Measurements from ENCODE around the gene MST1. TPM values are rescaled to one million over a fixed set of nuclear protein-coding genes. Genes with fewer than 3 reads are reported as not detected.

The MST1 gene
- total RNA-seq, 6 donors from 2014 or later, result 8.9 to 58.7 (median 18.1) TPM

GRCh38 chr3:49725906-49726681, 36.8 kb upstream of the MST1 start:
- no peaks in the 10 kb centered on the region for H3K27me3 ChIP-seq
- no peaks in the 10 kb centered on the region for H3K9me3 ChIP-seq
- WGBS, 2 donors, result 90 to 92% methylated on average over 8 to 9 of the region's 11 CpGs
- H3K4me3 ChIP-seq, result no peak overlapping the region
- H3K27ac ChIP-seq, result peak overlapping the region in 1 of 4 donors; percentile 96
- no peak for DNase-seq
- no peak for ATAC-seq (ENCODE audit: low FRiP score in 2 of 2)
- peaks cover 15 to 73% (median 44%) of the 10 kb centered on the region in 4 donors for H3K36me3 ChIP-seq
- H3K4me1 ChIP-seq, result peaks cover 16 to 30% (median 18%) of the 10 kb centered on the region in 4 donors
- TF ChIP-seq POLR2A (IDR thresholded peaks at IDR 0.05), result no peak
- no peak for TF ChIP-seq EP300 (IDR thresholded peaks at IDR 0.05)
- no peak for TF ChIP-seq POLR2AphosphoS5 (IDR thresholded peaks at IDR 0.05)
- TF ChIP-seq, protein P1, sequence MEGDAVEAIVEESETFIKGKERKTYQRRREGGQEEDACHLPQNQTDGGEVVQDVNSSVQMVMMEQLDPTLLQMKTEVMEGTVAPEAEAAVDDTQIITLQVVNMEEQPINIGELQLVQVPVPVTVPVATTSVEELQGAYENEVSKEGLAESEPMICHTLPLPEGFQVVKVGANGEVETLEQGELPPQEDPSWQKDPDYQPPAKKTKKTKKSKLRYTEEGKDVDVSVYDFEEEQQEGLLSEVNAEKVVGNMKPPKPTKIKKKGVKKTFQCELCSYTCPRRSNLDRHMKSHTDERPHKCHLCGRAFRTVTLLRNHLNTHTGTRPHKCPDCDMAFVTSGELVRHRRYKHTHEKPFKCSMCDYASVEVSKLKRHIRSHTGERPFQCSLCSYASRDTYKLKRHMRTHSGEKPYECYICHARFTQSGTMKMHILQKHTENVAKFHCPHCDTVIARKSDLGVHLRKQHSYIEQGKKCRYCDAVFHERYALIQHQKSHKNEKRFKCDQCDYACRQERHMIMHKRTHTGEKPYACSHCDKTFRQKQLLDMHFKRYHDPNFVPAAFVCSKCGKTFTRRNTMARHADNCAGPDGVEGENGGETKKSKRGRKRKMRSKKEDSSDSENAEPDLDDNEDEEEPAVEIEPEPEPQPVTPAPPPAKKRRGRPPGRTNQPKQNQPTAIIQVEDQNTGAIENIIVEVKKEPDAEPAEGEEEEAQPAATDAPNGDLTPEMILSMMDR (IDR thresholded peaks at IDR 0.05), result no peak

GRCh38 chr3:49724586-49724985, 35.3 kb upstream of the MST1 start:
- Histone ChIP-seq H3K4me1 (peaks cover 21 to 40% (median 23%) of the 10 kb centered on the region in 4 donors), H3K9me3 (no peaks in the 10 kb centered on the region), H3K27me3 (no peaks in the 10 kb centered on the region), H3K4me3 (peak overlapping the region; percentile 30 to 94 (median 76)), H3K36me3 (peaks cover 15 to 66% (median 36%) of the 10 kb centered on the region in 4 donors), H3K27ac (peak overlapping the region; percentile 84 to 96 (median 92))
- DNase-seq (peak in 1 of 2 donors; percentile 34), ATAC-seq (ENCODE audit: low FRiP score in 2 of 2) (no peak)
- no peak for TF ChIP-seq EP300 (IDR thresholded peaks at IDR 0.05)
- no peak for TF ChIP-seq POLR2A (IDR thresholded peaks at IDR 0.05)
- TF ChIP-seq, protein P1 (IDR thresholded peaks at IDR 0.05), result no peak
- WGBS, 2 donors, result 28 to 38% methylated on average over 5 to 6 of the region's 6 CpGs

GRCh38 chr3:49723628-49724551, 34.6 kb upstream of the MST1 start, which contains the start of gene GMPPB:
Gene GMPPB, minus strand, starts transcription at chr3:49723951. Its CDS starts 225 bp downstream, at chr3:49723726.
- ATAC-seq (ENCODE audit: low FRiP score in 2 of 2), result peak; percentile 94 to 95
- WGBS, 2 donors, result 0% methylated on average over 7 to 52 of the region's 102 CpGs
- peaks cover 24 to 47% (median 28%) of the 10 kb centered on the region in 4 donors for H3K4me1 ChIP-seq

DNA sequence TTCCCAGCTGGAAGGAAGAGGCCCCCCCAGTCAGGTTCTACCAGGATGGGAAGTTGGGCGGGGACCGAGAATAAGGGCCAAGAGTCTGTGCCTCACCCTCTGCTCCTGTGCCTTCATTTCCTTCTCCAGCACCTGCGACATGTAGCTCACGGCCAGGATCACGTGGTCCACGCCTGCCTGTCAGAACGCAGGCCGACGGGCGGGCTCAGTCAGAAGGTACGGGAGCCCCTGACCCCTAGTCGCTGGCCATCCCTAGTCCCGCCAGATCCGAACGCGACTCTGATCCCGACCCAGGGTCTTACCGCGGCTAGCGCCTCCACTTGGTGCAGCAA, 34.0 kb upstream of the MST1 start:
- H3K36me3 ChIP-seq, result peaks cover 15 to 56% (median 34%) of the 10 kb centered on the region in 4 donors
- H3K4me1 ChIP-seq, result peaks cover 28 to 53% (median 34%) of the 10 kb centered on the region in 4 donors
- H3K27me3 ChIP-seq, result no peaks in the 10 kb centered on the region
- no peak for TF ChIP-seq EP300 (IDR thresholded peaks at IDR 0.05)
- no peak for TF ChIP-seq POLR2A (IDR thresholded peaks at IDR 0.05)
- no peak for TF ChIP-seq POLR2AphosphoS5 (IDR thresholded peaks at IDR 0.05)
- TF ChIP-seq, protein P1 (IDR thresholded peaks at IDR 0.05), result no peak
- H3K9me3 ChIP-seq, result no peaks in the 10 kb centered on the region
- peak overlapping the region; percentile 91 to 96 (median 93) for H3K27ac ChIP-seq
- ATAC-seq (ENCODE audit: low FRiP score in 2 of 2) (peak in 1 of 2 donors; percentile 17), DNase-seq (peak in 1 of 2 donors; percentile 89)
- 0 to 4% methylated on average over 3 to 8 of the region's 20 CpGs for WGBS, 2 donors
- H3K4me3 ChIP-seq, result peak overlapping the region; percentile 67 to 94 (median 86)

More at GRCh38 chr3:49723628-49724551, 34.6 kb upstream of the MST1 start, which contains the start of gene GMPPB:
- Histone ChIP-seq H3K4me3 (peak within 1 kb of the TSS; percentile 67 to 94 (median 86)), H3K36me3 (peaks cover 15 to 61% (median 35%) of the 10 kb centered on the region in 4 donors), H3K9me3 (no peaks in the 10 kb centered on the region), H3K27me3 (no peaks in the 10 kb centered on the region), H3K27ac (peak within 1 kb of the TSS; percentile 91 to 96 (median 93))
- TF ChIP-seq POLR2A (IDR thresholded peaks at IDR 0.05) (peak in 2 of 4 donors; percentile 39 to 87), EP300 (IDR thresholded peaks at IDR 0.05) (no peak), POLR2AphosphoS5 (IDR thresholded peaks at IDR 0.05) (peak; percentile 75)
- TF ChIP-seq, protein P1 (IDR thresholded peaks at IDR 0.05), result peak in 2 of 6 experiments; percentile 7 to 13
- DNase-seq, result peak; percentile 99
